Nephron progenitor cell (in vitro differentiated cells): ENCODE data around the gene RPL41.

Experiments used
- DNase-seq: peaks from one replicate; pipeline ENCODE4 v3.0.0; 2021
- H3K27ac Mint-ChIP-seq: 2 replicates; pipeline ENCODE4 v1.8.0; 2021; ENCODE audit warnings: mild to moderate bottlenecking, moderate library complexity, mixed read lengths
- H3K27me3 Mint-ChIP-seq: 2 replicates; pipeline ENCODE4 v1.8.0; 2021; ENCODE audit warnings: mild to moderate bottlenecking, low read depth, mixed read lengths; ENCODE audit not compliant: poor library complexity
- H3K36me3 Mint-ChIP-seq: 2 replicates; pipeline ENCODE4 v1.8.0; 2021; ENCODE audit warnings: low read depth, mixed read lengths
- H3K4me1 Mint-ChIP-seq: 2 replicates; pipeline ENCODE4 v1.8.0; 2021; ENCODE audit warnings: mixed read lengths
- H3K4me3 Mint-ChIP-seq: 2 replicates; pipeline ENCODE4 v1.8.0; 2021; ENCODE audit warnings: mild to moderate bottlenecking, moderate library complexity, mixed read lengths
- H3K9me3 Mint-ChIP-seq: 2 replicates; pipeline ENCODE4 v1.8.0; 2021; ENCODE audit warnings: mild to moderate bottlenecking, moderate library complexity, mixed read lengths
- CTCF ChIP-seq: fragments of 200-600 bp; sonication (generic); IDR thresholded peaks from 2 replicates; pipeline ENCODE4 v1.5.0; 2021; ENCODE audit warnings: antibody characterized with exemption

RPL41 gene

GRCh38 chr12:56137853-56138571, 21.6 kb downstream of the RPL41 start:
- H3K36me3 Mint-ChIP-seq, result peaks cover 79% of the 10 kb centered on the region
- DNase-seq, result no peak
- TF ChIP-seq CTCF, result no peak
- H3K27ac Mint-ChIP-seq, result no peak overlapping the region
- no peaks in the 10 kb centered on the region for H3K4me1 Mint-ChIP-seq
- H3K4me3 Mint-ChIP-seq, result no peak overlapping the region
- H3K27me3 Mint-ChIP-seq, result no peaks in the 10 kb centered on the region
- no peaks in the 10 kb centered on the region for H3K9me3 Mint-ChIP-seq

GRCh38 chr12:56141946-56142784, 25.7 kb downstream of the RPL41 start:
- no peak for DNase-seq
- no peak overlapping the region for H3K4me3 Mint-ChIP-seq
- peak overlapping the region; percentile 77 for H3K27ac Mint-ChIP-seq
- no peak for TF ChIP-seq CTCF
- no peaks in the 10 kb centered on the region for H3K9me3 Mint-ChIP-seq
- H3K36me3 Mint-ChIP-seq, result peaks cover 73% of the 10 kb centered on the region
- no peaks in the 10 kb centered on the region for H3K27me3 Mint-ChIP-seq
- H3K4me1 Mint-ChIP-seq, result peaks cover 5% of the 10 kb centered on the region

GRCh38 chr12:56143217-56143616, 26.8 kb downstream of the RPL41 start:
- peaks cover 5% of the 10 kb centered on the region for H3K4me1 Mint-ChIP-seq
- H3K9me3 Mint-ChIP-seq, result no peaks in the 10 kb centered on the region
- H3K4me3 Mint-ChIP-seq, result no peak overlapping the region
- peak overlapping the region; percentile 87 for H3K27ac Mint-ChIP-seq
- DNase-seq, result no peak
- peaks cover 63% of the 10 kb centered on the region for H3K36me3 Mint-ChIP-seq
- TF ChIP-seq CTCF, result no peak
- H3K27me3 Mint-ChIP-seq, result peaks cover 3% of the 10 kb centered on the region

- TF ChIP-seq CTCF, result no peak
- Mint-ChIP-seq H3K4me3 (no peak overlapping the region), H3K9me3 (no peaks in the 10 kb centered on the region), H3K27me3 (peaks cover 4% of the 10 kb centered on the region), H3K4me1 (peaks cover 5% of the 10 kb centered on the region), H3K36me3 (peaks cover 56% of the 10 kb centered on the region), H3K27ac (peak overlapping the region; percentile 87)
- DNase-seq, result no peak
Observed at GRCh38 chr12:56143870-56144269, 27.4 kb downstream of the RPL41 start.

- no peak for TF ChIP-seq CTCF
- no peak for DNase-seq
- H3K4me1 Mint-ChIP-seq, result peaks cover 5% of the 10 kb centered on the region
- H3K27me3 Mint-ChIP-seq, result peaks cover 4% of the 10 kb centered on the region
- H3K4me3 Mint-ChIP-seq, result no peak overlapping the region
- H3K9me3 Mint-ChIP-seq, result no peaks in the 10 kb centered on the region
- H3K36me3 Mint-ChIP-seq, result peaks cover 43% of the 10 kb centered on the region
- H3K27ac Mint-ChIP-seq, result peak overlapping the region; percentile 61
Observed at GRCh38 chr12:56145217-56145616, 28.8 kb downstream of the RPL41 start.
